GM12878 (cell line): Measurements from ENCODE around the gene MFNG. TPM values are rescaled to one million over a fixed set of nuclear protein-coding genes. Genes with fewer than 3 reads are reported as not detected.

Experiments used
- ATAC-seq: fragments of 200-7000 bp; cut with Tn5 transposase; 3 replicates; pipeline ENCODE4 v1.9.1; 2020; ENCODE audit warnings: mild to moderate bottlenecking, moderate library complexity
- BruUV-seq: library from RNA; stranded (reverse); fragments of 400-500 nt; replicated peaks from 2 replicates; lab custom pipeline; 2021; lab: Mats Ljungman, UMichigan
- CTCF ChIA-PET: fragments of 300-600 bp; sonication (Branson Sonifier 250); formaldehyde crosslinking; extraction: SDS; loops from one replicate; lab custom pipeline; 2021; ENCODE audit warnings: inconsistent platforms; lab: Yijun Ruan, JAX
- POLR2A ChIA-PET: fragments of 350-600 bp; formaldehyde crosslinking; extraction: SDS; loops from one replicate; lab custom pipeline; 2021; ENCODE audit warnings: inconsistent platforms; lab: Charles Lee
- RAD21 ChIA-PET: fragments of 300-600 bp; sonication (Branson Sonifier 250); formaldehyde crosslinking; loops from one replicate; lab custom pipeline; 2023; ENCODE audit warnings: antibody characterized with exemption; ENCODE audit not compliant: unreplicated experiment; lab: Charles Lee
- SMC1A ChIA-PET: fragments of 300-600 bp; sonication (Branson Sonifier 250); formaldehyde crosslinking; loops from one replicate; lab custom pipeline; 2023; ENCODE audit not compliant: unreplicated experiment, uncharacterized antibody; lab: Charles Lee
- DNase-seq: peaks from one replicate; pipeline ENCODE4 v3.0.0-alpha.2; 2011; ENCODE audit warnings: low read depth, low spot score
- FAIRE-seq: peaks from 3 replicates; lab custom pipeline; 2011; peaks lifted over from hg19 to GRCh38; lab: Jason Lieb, UNC
- H2AFZ ChIP-seq: 2 replicates; pipeline ENCODE4 v1.6.0; 2011; ENCODE audit warnings: low read depth, low read length, control low read depth; ENCODE audit not compliant: control insufficient read depth
- H3K27ac ChIP-seq: 2 replicates; pipeline ENCODE4 v1.5.1; 2011; ENCODE audit warnings: control low read depth; ENCODE audit not compliant: control insufficient read depth, insufficient read depth
- H3K27me3 ChIP-seq, 2 experiments: replicated peaks in 1 of 2; 2 replicates each; pipeline versions ENCODE4 v1.6.0 to v1.6.1; 2011; ENCODE audit warnings: low read length in 1 of 2; ENCODE audit not compliant: control insufficient read depth in 2 of 2, insufficient read depth in 2 of 2
- H3K36me3 ChIP-seq, 2 experiments: 2 replicates each; pipeline ENCODE4 v1.5.1; 2011; ENCODE audit warnings: low read length in 1 of 2; ENCODE audit not compliant: control insufficient read depth in 2 of 2, insufficient read depth in 2 of 2
- H3K4me1 ChIP-seq: 2 replicates; pipeline ENCODE4 v1.6.1; 2011; ENCODE audit warnings: mild to moderate bottlenecking, low read length, moderate library complexity, mixed read lengths; ENCODE audit not compliant: control insufficient read depth, insufficient read depth
- H3K4me2 ChIP-seq: 2 replicates; pipeline ENCODE4 v1.6.0; 2011; ENCODE audit warnings: control low read depth; ENCODE audit not compliant: control insufficient read depth, insufficient read depth
- H3K4me3 ChIP-seq: fragments of 200-600 bp; sonication (generic); 2 replicates; pipeline ENCODE4 v1.5.1; 2016
- H3K79me2 ChIP-seq: 2 replicates; pipeline ENCODE4 v1.6.0; 2011; ENCODE audit warnings: low read length; ENCODE audit not compliant: control insufficient read depth, insufficient read depth
- H3K9ac ChIP-seq: 2 replicates; pipeline ENCODE4 v1.8.0; 2011; ENCODE audit warnings: low read length, control low read depth, mixed read lengths; ENCODE audit not compliant: control insufficient read depth, insufficient read depth
- H3K9me3 ChIP-seq: replicated peaks from 3 replicates; pipeline ENCODE4 v1.5.1; 2011; ENCODE audit warnings: mild to moderate bottlenecking, low read length; ENCODE audit not compliant: control insufficient read depth, insufficient read depth
- H4K20me1 ChIP-seq: 2 replicates; pipeline ENCODE4 v1.6.0; 2011; ENCODE audit not compliant: control insufficient read depth, insufficient read depth
- ATF2 ChIP-seq: IDR thresholded peaks from 2 replicates; pipeline ENCODE4 v1.6.1; 2012; ENCODE audit warnings: low read length, inconsistent platforms
- BCLAF1 ChIP-seq: fragments of 450-650 bp; IDR thresholded peaks from 2 replicates; pipeline ENCODE4 v1.6.1; 2017; ENCODE audit warnings: antibody characterized with exemption, mild to moderate bottlenecking, moderate library complexity
- CBX3 ChIP-seq: fragments of 200-600 bp; sonication (generic); IDR thresholded peaks from 2 replicates; pipeline ENCODE4 v1.6.1; 2016; ENCODE audit warnings: low read depth, borderline replicate concordance
- CEBPZ ChIP-seq: fragments of 150-350 bp; IDR thresholded peaks from 2 replicates; pipeline ENCODE4 v1.6.1; 2016; ENCODE audit warnings: low read depth, low read length
- EP300 ChIP-seq, 2 experiments: fragments of 150-350 bp in 1 of 2; IDR thresholded peaks; 2 replicates each; pipeline ENCODE4 v1.6.1; 2011 to 2012; ENCODE audit warnings: low read depth in 2 of 2, low read length in 2 of 2, borderline replicate concordance in 1 of 2, improper control_type of control experiment in 1 of 2, inconsistent platforms in 1 of 2; ENCODE audit not compliant: control insufficient read depth in 1 of 2
- JUNB ChIP-seq: IDR thresholded peaks from 2 replicates; pipeline ENCODE4 v1.6.1; 2016; ENCODE audit warnings: antibody characterized with exemption, mild to moderate bottlenecking
- MEF2A ChIP-seq: IDR thresholded peaks from 2 replicates; pipeline ENCODE4 v1.6.1; 2011; ENCODE audit warnings: low read depth, mild to moderate bottlenecking, low read length, moderate library complexity; ENCODE audit not compliant: insufficient read depth
- MTA3 ChIP-seq: IDR thresholded peaks from 2 replicates; pipeline ENCODE4 v1.6.1; 2012; ENCODE audit warnings: low read length, inconsistent platforms, borderline replicate concordance
- MYC ChIP-seq: IDR thresholded peaks from 2 replicates; pipeline ENCODE4 v1.6.1; 2011; ENCODE audit warnings: mild to moderate bottlenecking, low read length, moderate library complexity, inconsistent platforms; ENCODE audit not compliant: insufficient read depth, insufficient replicate concordance, insufficient read length, severe bottlenecking
- RBBP5 ChIP-seq: fragments of 200-600 bp; sonication (generic); conservative IDR thresholded peaks from 2 replicates; pipeline ENCODE4 v1.6.1; 2016
- WGBS: methylation state at CpG from one replicate; pipeline ENCODE4 v1.1.6; 2016; ENCODE audit warnings: low lambda C conversion rate; ENCODE audit not compliant: insufficient replicate concordance, insufficient coverage; ENCODE audit errors: missing lambda C conversion rate; 5-methylcytosine and 5-hydroxymethylcytosine counted together
- in situ Hi-C: fragments of 300-500 bp; cut with MboI; formaldehyde crosslinking; loops from 9 replicates; pipeline ENCODE4 v1.14.3; 2018; ENCODE audit warnings: mixed read lengths
- intact Hi-C: fragments of 100-400 bp; cut with micrococcal nuclease; formaldehyde crosslinking; loops from one replicate; pipeline ENCODE4 v1.14.2; 2022; ENCODE audit not compliant: unreplicated experiment
- polyA plus RNA-seq, 11 experiments: library from polyadenylated mRNA; depleted of rRNA in 4 of 11; unstranded in 6 of 11; stranded (reverse) in 5 of 11; fragments of >200 nt; fragmentation: Nextera tagmentation in 4 of 11; fragmentation: Illumina TruSeq in 1 of 11; extraction: Ambion mirVana in 4 of 11; extraction: Trizol in 1 of 11; gene quantifications; 1 replicate in 1 of 11; 2 replicates in 10 of 11; pipeline versions ENCODE4 v1.2.1 to v1.2.3, GENCODE V29; 2011 to 2016; ENCODE audit warnings: inconsistent platforms in 2 of 11, missing spikeins in 2 of 11, low read depth in 1 of 11
- total RNA-seq, 4 experiments: library from RNA; depleted of rRNA in 3 of 4; stranded (reverse); fragments of >200 nt in 3 of 4; fragmentation: Illumina TruSeq in 1 of 4; extraction: Trizol in 1 of 4; gene quantifications; 2 replicates each; pipeline versions ENCODE4 v1.2.1 to v1.2.3, GENCODE V29; 2013 to 2021

MFNG gene
- total and polyA plus RNA-seq, 10 of the 15 experiments (the other 5 are each of a cell fraction or from before 2014, with no cell fraction given) = 11.5 to 117 (median 68.5) TPM

GRCh38 chr22:37510091-37510490 is 23.9 kb upstream of the MFNG start (continued):
- TF ChIP-seq CEBPZ = no peak

GRCh38 chr22:37509059-37509860 is 23.1 kb upstream of the MFNG start:
- Histone ChIP-seq H3K79me2 (no peaks in the 10 kb centered on the region), H3K36me3 (no peaks in the 10 kb centered on the region), H3K27ac (no peak overlapping the region), H3K27me3 (no peaks in the 10 kb centered on the region), H2AFZ (no peak overlapping the region), H3K9me3 (no peaks in the 10 kb centered on the region), H3K9ac (no peak overlapping the region), H3K4me3 (no peak overlapping the region), H3K4me2 (no peak overlapping the region), H3K4me1 (no peaks in the 10 kb centered on the region), H4K20me1 (no peaks in the 10 kb centered on the region)
- FAIRE-seq (no peak), DNase-seq (no peak), ATAC-seq (no peak)
- in situ Hi-C loops (no loop called here), intact Hi-C loops (no loop called here)
- 22% methylated on average over 8 of the region's 10 CpGs for WGBS
- TF ChIP-seq EP300 (IDR thresholded peaks at IDR 0.05; ENCODE audit: borderline replicate concordance in 1 of 2, control insufficient read depth in 1 of 2, low read depth in 2 of 2, low read length in 2 of 2) (no peak), CBX3 (no peak), RBBP5 (no peak), JUNB (no peak), MEF2A (no peak), ATF2 (no peak), MYC (no peak), BCLAF1 (no peak), MTA3 (no peak)
- ChIA-PET RAD21 (no interaction called here), POLR2A (no interaction called here), CTCF (interaction anchor here (1.6 kb wide), 1 partner anchor 12 kb away, joined by 7 read pairs; no protein-coding TSS in a partner anchor), SMC1A (no interaction called here)
- no TSS peak for BruUV-seq
